ENCODE results near the gene CFAP99. TPM values are rescaled to one million over a fixed set of nuclear protein-coding genes. Genes with fewer than 3 reads are reported as not detected.
A peak's percentile ranks its signal among the peaks of the same experiment; 100 is the strongest.
"Not testable (repeated sequence)": the region's sequence is repeated elsewhere in the genome, so short reads cannot be mapped to it uniquely, and the experiment has no call there.

CFAP99 gene
- total RNA-seq, 2 donors from 2014 or later = not detected

GRCh38 chr4:2423695-2424094, 4.9 kb downstream of the CFAP99 start:
- ATAC-seq (no peak), DNase-seq (no peak)
- intact Hi-C loops (cut with DNase I) = no loop called here

GRCh38 chr4:2424581-2424980, 5.8 kb downstream of the CFAP99 start:
- DNase-seq (no peak), ATAC-seq (no peak)
- intact Hi-C loops (cut with DNase I) = no loop called here

- DNase-seq = no peak
- no peak for ATAC-seq
- intact Hi-C loops (cut with DNase I) = loop anchor here in 1 of 2 donors (5.0 kb wide), 1 partner anchor 203 kb away; no protein-coding TSS in a partner anchor
Observed at GRCh38 chr4:2425386-2426068, 6.8 kb downstream of the CFAP99 start.

DNA sequence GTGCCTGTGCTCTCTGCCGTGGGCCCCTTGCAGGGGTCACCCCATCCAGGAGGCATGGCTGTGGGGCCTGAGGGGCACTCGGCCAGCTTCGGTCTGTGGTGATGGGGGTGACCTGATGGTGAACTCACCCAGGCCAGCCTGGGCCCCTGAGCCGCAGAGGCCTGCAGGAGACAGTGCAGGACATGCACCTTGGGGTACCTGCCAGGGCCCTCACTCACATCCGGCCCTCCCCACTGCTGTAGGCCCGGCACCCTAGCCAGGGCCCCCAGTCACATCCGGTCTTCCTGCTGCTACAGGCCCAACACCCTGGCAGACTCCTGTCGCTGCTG, 7.3 kb downstream of the CFAP99 start:
- DNase-seq (no peak), ATAC-seq (no peak)
- intact Hi-C loops (cut with DNase I) = loop anchor here in 1 of 2 donors (5.0 kb wide), 1 partner anchor 204 kb away; no protein-coding TSS in a partner anchor

DNA sequence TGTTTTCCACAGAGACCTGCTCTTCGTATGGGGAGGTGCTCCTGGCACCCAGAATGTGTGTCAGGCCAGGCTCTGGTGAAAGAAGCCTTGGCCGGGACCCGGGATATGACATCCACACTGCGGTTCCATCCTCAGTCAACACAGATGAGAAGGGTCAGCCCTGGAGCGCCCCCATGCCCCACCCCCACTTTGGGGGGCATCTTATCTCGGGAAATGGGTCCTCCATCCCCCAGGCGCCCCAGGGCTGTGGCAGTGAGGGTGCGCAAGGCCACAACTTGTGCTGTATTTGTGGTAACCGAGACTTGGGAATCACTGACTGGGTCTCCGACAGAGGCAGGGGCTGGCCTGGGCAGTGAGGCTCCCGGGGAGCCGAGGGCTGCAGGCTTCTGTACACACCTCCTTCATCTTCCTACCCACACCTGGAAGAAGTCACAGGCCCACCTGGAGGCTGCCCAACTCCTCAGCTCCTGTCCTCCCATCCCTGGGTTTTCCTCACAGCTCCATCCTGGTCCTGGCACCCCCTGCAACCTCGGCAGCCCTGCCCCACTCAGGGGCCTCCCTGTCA, 8.0 kb downstream of the CFAP99 start:
- DNase-seq (no peak), ATAC-seq (no peak)
- intact Hi-C loops (cut with DNase I) = loop anchor here in 1 of 2 donors (5.0 kb wide), 1 partner anchor 204 kb away; no protein-coding TSS in a partner anchor

DNA sequence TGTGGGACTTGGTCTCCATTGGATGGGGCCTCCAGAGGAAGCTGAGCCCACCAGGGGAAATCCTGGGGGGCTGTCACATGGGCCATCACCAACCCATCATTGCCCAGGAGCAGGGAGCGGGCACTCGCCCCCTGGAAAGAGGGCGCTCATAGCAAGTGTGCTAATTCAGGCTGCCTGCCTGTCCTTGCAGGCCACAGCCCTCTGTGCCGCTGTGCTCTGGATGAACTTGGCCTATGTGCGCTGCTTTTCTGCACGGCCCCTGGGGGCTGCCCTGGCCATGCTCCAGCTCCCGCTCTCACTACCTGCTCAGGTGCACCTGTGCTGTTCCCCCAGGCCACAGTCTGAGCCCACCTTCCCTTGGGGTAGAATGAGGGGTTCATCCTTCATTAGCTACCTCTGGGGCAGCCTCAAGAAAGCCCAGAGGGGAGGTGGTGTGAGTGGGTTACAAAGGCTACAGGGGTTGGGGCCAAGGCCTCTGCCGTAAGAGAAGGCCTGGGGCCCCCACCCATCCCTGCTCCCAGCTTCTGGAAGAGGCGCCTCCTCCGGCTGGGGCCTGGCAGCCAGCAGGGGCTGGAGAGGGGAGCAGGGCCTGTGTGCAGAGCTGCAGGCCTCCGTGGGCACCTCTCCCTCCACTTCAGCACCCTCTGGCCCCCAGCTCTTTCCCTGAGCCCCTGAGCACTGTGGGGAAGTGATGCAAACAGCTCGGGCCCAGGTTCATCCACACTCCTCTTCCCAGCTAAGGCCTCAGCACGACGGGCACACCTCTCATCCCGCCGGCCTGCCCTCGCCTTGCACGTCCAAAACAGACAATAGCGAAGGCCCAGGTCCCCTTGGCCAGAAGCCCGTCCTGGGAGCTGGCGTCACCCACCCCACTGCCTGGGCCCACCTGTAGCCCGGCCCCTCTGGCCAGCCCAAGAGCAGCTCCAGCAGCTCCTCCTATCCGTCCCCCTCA, 8.9 kb downstream of the CFAP99 start:
- no peak for DNase-seq
- intact Hi-C loops (cut with DNase I) = loop anchor here in 1 of 2 donors (5.0 kb wide), 1 partner anchor 205 kb away; no protein-coding TSS in a partner anchor
- ATAC-seq = no peak

DNA sequence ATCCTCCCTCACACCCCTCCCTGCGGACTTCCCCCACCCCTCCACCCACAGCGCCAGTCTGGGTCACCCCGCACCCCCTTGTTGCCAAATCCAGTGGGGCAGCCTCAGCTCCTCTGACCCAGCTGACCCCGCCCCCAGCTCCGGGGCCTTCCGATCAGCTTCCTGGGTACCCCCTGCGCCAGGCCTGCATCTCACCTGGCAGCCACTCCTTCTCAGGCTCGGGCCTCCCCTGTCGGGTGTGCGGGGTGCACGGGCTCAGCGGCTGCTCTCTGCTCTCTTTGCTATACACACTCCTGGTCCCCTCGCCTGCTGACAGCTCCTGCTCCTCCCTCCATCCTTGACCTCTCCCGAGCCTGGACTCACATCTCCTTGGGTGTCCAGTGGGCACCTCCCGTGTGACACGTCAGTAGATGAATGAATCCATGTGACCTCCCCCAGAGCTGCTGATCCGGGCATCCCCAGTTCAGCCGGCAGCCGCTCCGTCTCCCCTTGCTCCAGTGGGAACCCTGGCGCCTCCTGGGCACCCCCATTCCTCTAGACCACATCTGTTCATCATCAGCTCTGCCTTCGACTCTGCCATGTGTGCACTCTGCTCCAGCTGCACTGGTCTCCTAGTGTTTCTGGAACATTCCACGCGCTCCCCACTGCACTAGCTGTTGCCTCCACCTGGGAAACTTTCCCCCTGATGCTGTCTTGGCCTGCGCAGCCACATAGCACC, 9.9 kb downstream of the CFAP99 start:
- DNase-seq = peak; percentile 12

GRCh38 chr4:2429945-2430757, 11.4 kb downstream of the CFAP99 start:
- ATAC-seq, DNase-seq: not testable (repeated sequence)
- intact Hi-C loops (cut with DNase I) = loop anchor here in 1 of 2 donors (5.0 kb wide), 1 partner anchor 208 kb away; no protein-coding TSS in a partner anchor

More for the DNA sequence above, 9.9 kb downstream of the CFAP99 start:
- ATAC-seq = no peak
- intact Hi-C loops (cut with DNase I) = loop anchor here in 1 of 2 donors (5.0 kb wide), 1 partner anchor 206 kb away; no protein-coding TSS in a partner anchor

DNA sequence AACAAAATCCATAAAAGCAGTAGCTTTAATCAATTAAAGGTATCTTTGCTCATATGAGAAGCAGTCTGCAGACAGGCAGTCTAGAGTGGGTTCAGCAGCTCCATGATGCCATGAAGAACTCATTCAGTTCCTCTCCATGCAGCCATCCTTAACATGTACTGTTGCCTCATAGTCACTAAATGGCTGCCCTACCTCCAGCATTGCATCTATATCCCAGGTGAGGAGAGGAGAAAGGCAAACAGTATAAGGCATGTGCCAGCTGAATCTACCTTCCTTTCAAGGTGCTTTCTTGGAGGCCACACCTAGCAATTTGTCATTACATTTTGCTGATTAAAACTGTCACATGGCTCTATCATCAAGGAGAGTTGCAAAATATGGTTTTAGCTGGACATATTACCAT, 13.2 kb downstream of the CFAP99 start:
- DNase-seq = no peak
- ATAC-seq = no peak
- intact Hi-C loops (cut with DNase I) = no loop called here

DNA sequence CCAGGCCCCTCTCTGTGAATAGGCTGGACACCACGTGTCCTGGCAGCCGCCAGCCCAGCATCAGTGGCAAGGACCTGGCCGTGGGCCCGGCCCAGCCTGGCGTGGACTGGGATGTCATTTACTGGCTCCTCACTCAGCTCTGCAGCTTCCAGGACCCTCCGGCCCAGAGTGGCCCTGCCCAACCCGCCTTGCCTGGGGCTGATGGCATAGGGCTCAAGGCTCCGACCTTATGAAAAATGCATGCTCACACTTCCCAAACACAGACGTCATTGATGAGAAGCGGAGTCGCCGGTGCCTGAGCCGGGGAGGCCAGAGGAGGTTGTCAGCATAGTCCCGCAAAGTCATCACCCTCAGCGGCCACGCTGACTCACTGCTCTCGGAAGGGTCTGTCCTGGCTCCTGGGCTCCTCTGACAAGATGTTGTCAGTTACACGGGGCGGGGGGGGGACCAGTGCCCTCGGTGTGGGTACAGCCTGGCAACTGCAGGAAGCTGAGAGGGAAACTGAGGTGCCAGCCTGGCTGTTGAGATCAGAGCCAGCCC, 14.3 kb downstream of the CFAP99 start:
- intact Hi-C loops (cut with DNase I) = no loop called here
- peak in 1 of 2 donors; percentile 39 for ATAC-seq
- no peak for DNase-seq

GRCh38 chr4:2433609-2434350, 15.0 kb downstream of the CFAP99 start:
- no peak for ATAC-seq
- DNase-seq = no peak
- intact Hi-C loops (cut with DNase I) = no loop called here

DNA sequence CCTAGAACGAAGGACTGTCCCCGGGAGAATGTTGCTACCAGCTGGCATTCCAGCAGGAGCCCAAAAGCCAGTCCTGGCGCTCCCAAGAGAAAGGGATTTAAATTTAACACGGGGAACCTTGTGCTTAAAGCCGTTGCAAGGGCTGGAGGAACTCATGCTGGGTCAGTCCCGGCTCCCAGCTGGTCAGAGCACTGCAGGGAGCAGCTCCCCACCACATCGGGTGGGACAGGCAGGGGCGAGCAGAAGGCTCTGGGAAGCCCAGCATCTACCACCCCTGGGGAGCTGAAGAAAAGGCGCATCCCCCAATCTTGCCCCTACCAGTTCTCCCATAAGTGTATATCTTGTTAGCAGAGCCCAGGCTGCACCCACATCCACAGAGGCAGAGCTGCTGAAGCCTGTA, 15.7 kb downstream of the CFAP99 start:
- no peak for DNase-seq
- no peak for ATAC-seq
- intact Hi-C loops (cut with DNase I) = no loop called here

DNA sequence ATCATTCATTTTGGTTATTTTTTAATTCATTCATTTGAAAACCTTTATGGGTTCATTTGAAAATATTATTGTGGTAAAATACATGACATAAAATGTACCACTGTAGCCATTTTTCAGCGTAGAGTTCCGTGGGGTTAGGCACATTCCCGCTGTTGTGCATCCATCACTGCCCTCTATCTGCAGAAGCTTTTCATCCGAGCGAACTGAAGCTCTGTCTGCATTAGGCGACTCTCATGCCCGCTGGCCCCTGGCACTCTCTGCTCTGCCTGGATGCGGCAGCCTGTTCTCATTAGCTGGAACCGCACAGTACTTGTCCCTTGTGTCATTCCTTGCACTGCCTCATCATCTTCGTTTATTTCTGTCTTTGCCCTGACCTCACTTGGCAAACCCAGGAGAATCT, 17.5 kb downstream of the CFAP99 start:
- intact Hi-C loops (cut with DNase I) = no loop called here
- ATAC-seq = no peak
- no peak for DNase-seq

DNA sequence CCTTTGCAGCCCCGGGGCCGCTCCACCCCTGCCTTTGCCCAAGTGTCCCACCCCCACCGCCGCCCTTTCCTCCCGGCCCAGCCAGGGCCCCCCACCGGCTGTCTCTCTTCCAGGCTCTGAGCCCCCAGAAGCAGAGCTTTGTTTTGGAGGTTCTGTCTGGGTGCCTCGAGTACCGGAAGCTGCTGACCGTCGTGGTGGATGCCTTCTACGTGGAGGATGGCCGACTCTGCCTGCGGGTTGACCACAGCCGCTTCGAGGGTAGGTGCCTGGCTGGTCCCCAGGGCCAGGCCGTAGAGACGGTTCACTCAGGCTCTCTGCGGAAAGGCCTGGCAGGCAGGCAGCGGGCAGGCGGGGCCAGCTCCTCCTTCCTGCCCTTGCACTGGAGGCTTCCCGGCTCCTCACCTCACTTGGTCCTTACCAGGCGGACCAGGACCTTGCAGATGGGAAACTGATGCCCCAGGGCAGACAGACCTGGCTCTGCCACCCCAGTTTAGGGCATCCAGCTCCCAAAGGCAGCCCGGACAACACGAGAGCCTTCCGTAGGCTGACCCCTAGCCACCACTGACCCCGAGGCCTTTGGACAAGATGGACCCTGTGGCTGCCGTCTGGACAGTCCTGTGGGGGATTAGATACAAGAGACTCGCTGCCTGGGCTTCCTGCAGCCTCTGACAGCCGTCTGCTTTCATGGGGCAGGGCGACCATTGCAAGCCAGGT, 18.2 kb downstream of the CFAP99 start:
- no peak for DNase-seq
- intact Hi-C loops (cut with DNase I) = no loop called here
- ATAC-seq = no peak

- DNase-seq (no peak), ATAC-seq (no peak)
- intact Hi-C loops (cut with DNase I) = no loop called here
Observed at GRCh38 chr4:2437475-2438215, 18.9 kb downstream of the CFAP99 start.

All from left cardiac atrium (tissue), 4 donors.